ENCODE results near the gene ZEB2.

ZEB2 gene

DNA sequence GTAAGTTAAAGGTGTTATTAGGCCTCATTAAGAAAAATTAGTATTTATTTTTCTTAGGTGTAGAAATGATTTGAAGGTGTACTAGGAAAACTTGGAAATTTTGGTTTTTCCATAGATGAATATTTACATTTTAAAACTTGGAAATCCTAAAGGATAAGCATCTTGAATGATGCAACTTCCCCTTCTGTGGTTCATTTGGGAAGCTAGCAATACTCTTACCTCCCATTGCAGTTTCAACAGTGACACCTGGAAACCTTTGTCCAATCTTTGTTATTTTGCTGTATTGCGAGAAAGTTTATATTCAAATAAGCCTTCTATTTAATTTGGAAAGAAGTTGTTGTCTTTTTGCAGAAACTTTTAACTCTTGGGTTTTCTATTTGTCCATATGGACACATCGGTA, 68.5 kb downstream of the ZEB2 start:
- H3K4me3 ChIP-seq (replicated peaks; ENCODE audit: low read depth, low read length) = no peak overlapping the region
- TF ChIP-seq, protein P1, sequence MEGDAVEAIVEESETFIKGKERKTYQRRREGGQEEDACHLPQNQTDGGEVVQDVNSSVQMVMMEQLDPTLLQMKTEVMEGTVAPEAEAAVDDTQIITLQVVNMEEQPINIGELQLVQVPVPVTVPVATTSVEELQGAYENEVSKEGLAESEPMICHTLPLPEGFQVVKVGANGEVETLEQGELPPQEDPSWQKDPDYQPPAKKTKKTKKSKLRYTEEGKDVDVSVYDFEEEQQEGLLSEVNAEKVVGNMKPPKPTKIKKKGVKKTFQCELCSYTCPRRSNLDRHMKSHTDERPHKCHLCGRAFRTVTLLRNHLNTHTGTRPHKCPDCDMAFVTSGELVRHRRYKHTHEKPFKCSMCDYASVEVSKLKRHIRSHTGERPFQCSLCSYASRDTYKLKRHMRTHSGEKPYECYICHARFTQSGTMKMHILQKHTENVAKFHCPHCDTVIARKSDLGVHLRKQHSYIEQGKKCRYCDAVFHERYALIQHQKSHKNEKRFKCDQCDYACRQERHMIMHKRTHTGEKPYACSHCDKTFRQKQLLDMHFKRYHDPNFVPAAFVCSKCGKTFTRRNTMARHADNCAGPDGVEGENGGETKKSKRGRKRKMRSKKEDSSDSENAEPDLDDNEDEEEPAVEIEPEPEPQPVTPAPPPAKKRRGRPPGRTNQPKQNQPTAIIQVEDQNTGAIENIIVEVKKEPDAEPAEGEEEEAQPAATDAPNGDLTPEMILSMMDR (IDR thresholded peaks at IDR 0.05; ENCODE audit: low read length, missing control alignments) = no peak
- DNase-seq (ENCODE audit: low read depth) = no peak

DNA sequence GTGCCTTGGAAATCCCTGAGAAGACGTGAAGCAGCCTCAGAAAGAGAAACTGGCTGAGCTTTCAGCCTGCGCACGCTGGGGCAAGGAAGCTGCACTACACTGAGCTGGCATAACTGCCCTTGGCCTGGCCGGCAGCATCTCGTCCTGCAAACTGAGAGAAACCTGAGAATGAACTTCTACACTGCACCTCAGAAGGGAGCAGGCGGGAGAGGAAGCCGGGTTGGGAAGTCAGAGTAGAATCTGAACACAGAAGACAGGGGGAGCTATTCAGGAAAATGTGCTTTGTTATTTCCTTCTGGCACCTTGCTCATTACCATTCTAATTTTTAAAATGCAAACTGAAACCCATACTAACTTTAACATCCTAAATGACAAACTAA, 70.9 kb downstream of the ZEB2 start:
- DNase-seq (ENCODE audit: low read depth) = no peak
- H3K4me3 ChIP-seq (replicated peaks; ENCODE audit: low read depth, low read length) = no peak overlapping the region
- TF ChIP-seq, protein P1 (IDR thresholded peaks at IDR 0.05; ENCODE audit: low read length, missing control alignments) = peak; percentile 24

- DNase-seq (ENCODE audit: low read depth) = no peak
- TF ChIP-seq, protein P1 (IDR thresholded peaks at IDR 0.05; ENCODE audit: low read length, missing control alignments) = no peak
- no peak overlapping the region for H3K4me3 ChIP-seq (replicated peaks; ENCODE audit: low read depth, low read length)
These were observed 71.4 kb downstream of the ZEB2 start for GRCh38 chr2:144448389-144449027.

- TF ChIP-seq, protein P1 (IDR thresholded peaks at IDR 0.05; ENCODE audit: low read length, missing control alignments) = no peak
- DNase-seq (ENCODE audit: low read depth) = no peak
- H3K4me3 ChIP-seq (replicated peaks; ENCODE audit: low read depth, low read length) = no peak overlapping the region
These were observed 72.4 kb downstream of the ZEB2 start for GRCh38 chr2:144447535-144447934.

DNA sequence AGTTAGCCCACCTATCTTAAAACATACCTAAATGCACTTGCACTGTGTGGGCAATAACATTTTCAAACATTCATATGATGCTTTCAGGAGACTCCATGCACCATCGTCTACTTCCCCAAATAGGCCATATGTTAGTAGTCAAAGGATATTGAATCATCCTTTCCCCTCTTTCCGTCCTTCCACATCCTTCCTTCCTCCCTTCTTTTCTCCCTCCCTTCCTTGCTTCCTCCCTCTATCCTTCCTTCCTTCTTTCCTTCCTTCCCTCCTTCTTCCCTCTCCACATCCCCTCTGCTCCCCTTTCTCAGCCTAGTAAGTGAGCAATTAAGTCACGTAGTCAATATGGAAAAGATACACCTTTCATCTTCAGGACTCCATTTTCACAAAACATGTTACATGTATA, 73.8 kb downstream of the ZEB2 start:
- H3K4me3 ChIP-seq (replicated peaks; ENCODE audit: low read depth, low read length) = no peak overlapping the region
- no peak for DNase-seq (ENCODE audit: low read depth)
- TF ChIP-seq, protein P1 (IDR thresholded peaks at IDR 0.05; ENCODE audit: low read length, missing control alignments) = no peak

DNA sequence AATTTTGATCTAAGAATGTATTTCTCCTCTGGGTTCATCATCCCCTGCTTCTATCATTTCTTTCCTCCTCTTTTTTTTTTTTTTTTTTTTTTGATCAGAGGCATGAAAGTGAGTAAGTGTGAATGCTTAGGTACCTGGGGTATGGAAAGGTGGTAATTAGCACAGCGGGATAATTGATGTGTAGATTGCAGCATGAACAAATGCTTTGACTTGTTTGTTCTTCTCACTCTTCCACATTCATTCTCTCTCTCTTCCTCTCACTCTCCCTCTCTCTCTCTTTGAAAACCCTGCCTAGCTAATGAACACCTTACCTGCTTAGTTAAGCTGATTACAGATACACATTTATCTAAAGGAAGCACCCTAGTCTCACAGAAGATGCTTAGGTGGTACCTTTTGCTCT, 74.7 kb downstream of the ZEB2 start:
- DNase-seq (ENCODE audit: low read depth) = no peak
- H3K4me3 ChIP-seq (replicated peaks; ENCODE audit: low read depth, low read length) = no peak overlapping the region
- TF ChIP-seq, protein P1 (IDR thresholded peaks at IDR 0.05; ENCODE audit: low read length, missing control alignments) = no peak

Data from fibroblast of pulmonary artery (primary cell).